SK-N-MC (cell line): ENCODE data around the gene ZNF322.

Experiments used
- EZH2 ChIP-seq: fragments of 200-600 bp; sonication (generic); IDR thresholded peaks from one replicate; pipeline ENCODE4 v1.6.1; 2017; ENCODE audit warnings: antibody characterized with exemption
- FOXP2 ChIP-seq: optimal IDR thresholded peaks from 2 replicates; pipeline ENCODE3; 2011; ENCODE audit warnings: mild to moderate bottlenecking, moderate library complexity; ENCODE audit not compliant: insufficient read depth; ENCODE audit errors: extremely low read length, control extremely low read depth
- POLR2AphosphoS5 ChIP-seq: IDR thresholded peaks from 2 replicates; pipeline ENCODE4 v1.6.1; 2012; ENCODE audit warnings: mild to moderate bottlenecking, low read depth, low read length, borderline replicate concordance

GRCh38 chr6:26659042-26659999 lies at the start of gene ZNF322:
- TF ChIP-seq EZH2 (no peak), POLR2AphosphoS5 (peak; percentile 73; the same call in 1 of the 2 replicates), FOXP2 (no peak)
